ENCODE measurements around the gene NDUFB2. TPM values are rescaled to one million over a fixed set of nuclear protein-coding genes. Genes with fewer than 3 reads are reported as not detected.
A peak's percentile ranks its signal among the peaks of the same experiment; 100 is the strongest.

NDUFB2 gene
- total and polyA plus RNA-seq, 2 experiments from 2014 or later, result 324 to 432 TPM

- H3K36me3 ChIP-seq (ENCODE audit: low read depth), result no peaks in the 10 kb centered on the region
- H3K4me3 ChIP-seq, result no peak overlapping the region
- H3K27ac ChIP-seq, result no peak overlapping the region
- H3K79me2 ChIP-seq (ENCODE audit: insufficient read depth), result no peaks in the 10 kb centered on the region
- no peak for DNase-seq
- no peaks in the 10 kb centered on the region for H4K20me1 ChIP-seq (ENCODE audit: insufficient read depth)
- in situ Hi-C loops (cut with MboI), result no loop called here
- H3K4me1 ChIP-seq (ENCODE audit: insufficient read depth), result peaks cover 12% of the 10 kb centered on the region
- peaks cover 12% of the 10 kb centered on the region; the same call in 1 of the 2 replicates for H3F3A ChIP-seq (ENCODE audit: insufficient read depth)
- H3K9me3 ChIP-seq (ENCODE audit: low read depth), result no peaks in the 10 kb centered on the region
- H3K4me2 ChIP-seq (ENCODE audit: unreplicated experiment), result no peak overlapping the region
- H3K9me2 ChIP-seq (ENCODE audit: insufficient read depth), result no peaks in the 10 kb centered on the region
- TF ChIP-seq EZH2 (IDR thresholded peaks at IDR 0.05; ENCODE audit: insufficient read depth, poor library complexity, severe bottlenecking) (no peak), EZH2phosphoT487 (IDR thresholded peaks at IDR 0.05; ENCODE audit: insufficient read depth, low read depth) (no peak)
- H3K9ac ChIP-seq, result no peak overlapping the region
- 80 to 81% methylated on average over 11 to 15 of the region's 15 CpGs for WGBS, 2 experiments (ENCODE audit: low coverage in 1 of 2, low lambda C conversion rate in 2 of 2, missing lambda C conversion rate in 2 of 2)
- H2AFZ ChIP-seq, result no peak overlapping the region
- no peaks in the 10 kb centered on the region for H3K27me3 ChIP-seq (replicated peaks; ENCODE audit: insufficient read depth)
Measured at GRCh38 chr7:140671966-140672365, 24.5 kb upstream of the NDUFB2 start.

GRCh38 chr7:140672382-140673062 is 24.0 kb upstream of the NDUFB2 start, which contains the start of gene ADCK2:
TSS of gene ADCK2 (plus strand) at chr7:140672945. CDS start at chr7:140673331, 386 bp downstream.
- DNase-seq, result peak; percentile 65
- Histone ChIP-seq H3K36me3 (ENCODE audit: low read depth) (no peaks in the 10 kb centered on the region), H3K9ac (peak within 1 kb of the TSS; percentile 74), H3K27ac (no peak within 1 kb of the TSS), H3K4me1 (ENCODE audit: insufficient read depth) (peaks cover 12% of the 10 kb centered on the region), H4K20me1 (ENCODE audit: insufficient read depth) (no peaks in the 10 kb centered on the region), H3K4me2 (ENCODE audit: unreplicated experiment) (peak within 1 kb of the TSS; percentile 89), H3K27me3 (replicated peaks; ENCODE audit: insufficient read depth) (no peaks in the 10 kb centered on the region), H3K79me2 (ENCODE audit: insufficient read depth) (no peaks in the 10 kb centered on the region), H2AFZ (peak within 1 kb of the TSS; percentile 94), H3K4me3 (peak within 1 kb of the TSS; percentile 80), H3K9me2 (ENCODE audit: insufficient read depth) (no peaks in the 10 kb centered on the region), H3F3A (ENCODE audit: insufficient read depth) (peaks cover 12% of the 10 kb centered on the region; the same call in 1 of the 2 replicates), H3K9me3 (ENCODE audit: low read depth) (no peaks in the 10 kb centered on the region)
- in situ Hi-C loops (cut with MboI), result no loop called here
- WGBS, 2 experiments (ENCODE audit: low coverage in 1 of 2, low lambda C conversion rate in 2 of 2, missing lambda C conversion rate in 2 of 2), result 0 to 2% methylated on average over 3 to 39 of the region's 41 CpGs
- TF ChIP-seq EZH2 (IDR thresholded peaks at IDR 0.05; ENCODE audit: insufficient read depth, poor library complexity, severe bottlenecking) (no peak), EZH2phosphoT487 (IDR thresholded peaks at IDR 0.05; ENCODE audit: insufficient read depth, low read depth) (no peak)

GRCh38 chr7:140673063-140673773 is 23.3 kb upstream of the NDUFB2 start:
- H2AFZ ChIP-seq, result peak overlapping the region; percentile 94
- H3K4me1 ChIP-seq (ENCODE audit: insufficient read depth), result peaks cover 12% of the 10 kb centered on the region
- no peak overlapping the region for H3K27ac ChIP-seq
- H3K4me3 ChIP-seq, result peak overlapping the region; percentile 80
- H3K27me3 ChIP-seq (replicated peaks; ENCODE audit: insufficient read depth), result no peaks in the 10 kb centered on the region
- in situ Hi-C loops (cut with MboI), result no loop called here
- H3K9me3 ChIP-seq (ENCODE audit: low read depth), result no peaks in the 10 kb centered on the region
- H4K20me1 ChIP-seq (ENCODE audit: insufficient read depth), result no peaks in the 10 kb centered on the region
- TF ChIP-seq EZH2phosphoT487 (IDR thresholded peaks at IDR 0.05; ENCODE audit: insufficient read depth, low read depth), result no peak
- no peak for TF ChIP-seq EZH2 (IDR thresholded peaks at IDR 0.05; ENCODE audit: insufficient read depth, poor library complexity, severe bottlenecking)
- DNase-seq, result peak; percentile 59
- H3K79me2 ChIP-seq (ENCODE audit: insufficient read depth), result no peaks in the 10 kb centered on the region
- H3K9me2 ChIP-seq (ENCODE audit: insufficient read depth), result no peaks in the 10 kb centered on the region
- WGBS, 2 experiments (ENCODE audit: low coverage in 1 of 2, low lambda C conversion rate in 2 of 2, missing lambda C conversion rate in 2 of 2), result 0 to 1% methylated on average over 27 to 44 of the region's 72 CpGs
- no peaks in the 10 kb centered on the region for H3K36me3 ChIP-seq (ENCODE audit: low read depth)
- H3K4me2 ChIP-seq (ENCODE audit: unreplicated experiment), result peak overlapping the region; percentile 89
- peak overlapping the region; percentile 74 for H3K9ac ChIP-seq
- H3F3A ChIP-seq (ENCODE audit: insufficient read depth), result peaks cover 12% of the 10 kb centered on the region; the same call in 1 of the 2 replicates

- in situ Hi-C loops (cut with MboI), result no loop called here
- Histone ChIP-seq H3K27me3 (replicated peaks; ENCODE audit: insufficient read depth) (no peaks in the 10 kb centered on the region), H2AFZ (peak overlapping the region; percentile 94), H3K27ac (no peak overlapping the region), H3K79me2 (ENCODE audit: insufficient read depth) (no peaks in the 10 kb centered on the region), H4K20me1 (ENCODE audit: insufficient read depth) (no peaks in the 10 kb centered on the region), H3F3A (ENCODE audit: insufficient read depth) (peaks cover 12% of the 10 kb centered on the region; the same call in 1 of the 2 replicates), H3K9ac (peak overlapping the region; percentile 74), H3K9me3 (ENCODE audit: low read depth) (no peaks in the 10 kb centered on the region), H3K4me1 (ENCODE audit: insufficient read depth) (peaks cover 12% of the 10 kb centered on the region), H3K36me3 (ENCODE audit: low read depth) (no peaks in the 10 kb centered on the region), H3K4me2 (ENCODE audit: unreplicated experiment) (peak overlapping the region; percentile 89), H3K9me2 (ENCODE audit: insufficient read depth) (no peaks in the 10 kb centered on the region), H3K4me3 (peak overlapping the region; percentile 80)
- TF ChIP-seq EZH2phosphoT487 (IDR thresholded peaks at IDR 0.05; ENCODE audit: insufficient read depth, low read depth) (no peak), EZH2 (IDR thresholded peaks at IDR 0.05; ENCODE audit: insufficient read depth, poor library complexity, severe bottlenecking) (no peak)
- WGBS, 2 experiments (ENCODE audit: low coverage in 1 of 2, low lambda C conversion rate in 2 of 2, missing lambda C conversion rate in 2 of 2), result 26 to 30% methylated on average over 18 of the region's 18 CpGs
- DNase-seq, result no peak
Measured at GRCh38 chr7:140673774-140674155, 22.7 kb upstream of the NDUFB2 start.

Data from GM23248 (cell line).